ENCODE measurements around the gene CDC42EP2. TPM values are rescaled to one million over a fixed set of nuclear protein-coding genes. Genes with fewer than 3 reads are reported as not detected.

Gene CDC42EP2
- total RNA-seq, 1 experiment from 2014 or later = 8.1 TPM

DNA sequence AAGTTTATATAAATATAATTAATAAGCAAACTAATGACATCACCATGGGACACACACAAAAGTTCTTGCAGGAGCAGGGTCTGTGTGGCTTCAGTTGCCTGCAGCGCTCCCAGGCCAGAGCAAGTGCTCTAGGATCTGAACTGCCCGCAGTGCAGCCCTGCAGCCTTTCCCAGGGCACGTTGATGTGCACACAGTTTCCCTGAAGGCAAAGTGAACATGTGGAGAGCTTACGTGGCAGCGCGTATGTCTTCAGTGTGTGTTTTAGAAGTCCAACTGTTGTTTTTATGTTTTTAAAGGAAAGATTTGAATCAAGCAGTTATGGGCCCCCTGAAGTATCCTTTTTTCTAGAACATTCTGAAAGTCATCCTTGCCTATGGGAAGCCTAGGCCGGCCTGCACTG lies 38.7 kb downstream of the CDC42EP2 start:
- BruUV-seq (replicated peaks) = no TSS peak
- H3K36me3 ChIP-seq (ENCODE audit: control insufficient read depth, insufficient read depth, low read length) = peaks cover 10% of the 10 kb centered on the region
- DNase-seq (ENCODE audit: low read depth, low spot score) (no peak), ATAC-seq (no peak)
- peak overlapping the region; percentile 26; the same call in 1 of the 2 replicates for H3K27ac ChIP-seq (ENCODE audit: low read length)
- H3K4me3 ChIP-seq (ENCODE audit: low read depth in 2 of 2, low read length in 2 of 2) = no peak overlapping the region
- ChIA-PET POLR2A (no interaction called here), CTCF (interaction anchor here (0.6 to 0.8 kb wide), 4 partner anchors 10 to 79 kb away, joined by 3 to 8 read pairs (median 4); partner anchors contain the start of gene DPF2)
- TF ChIP-seq, protein P1, sequence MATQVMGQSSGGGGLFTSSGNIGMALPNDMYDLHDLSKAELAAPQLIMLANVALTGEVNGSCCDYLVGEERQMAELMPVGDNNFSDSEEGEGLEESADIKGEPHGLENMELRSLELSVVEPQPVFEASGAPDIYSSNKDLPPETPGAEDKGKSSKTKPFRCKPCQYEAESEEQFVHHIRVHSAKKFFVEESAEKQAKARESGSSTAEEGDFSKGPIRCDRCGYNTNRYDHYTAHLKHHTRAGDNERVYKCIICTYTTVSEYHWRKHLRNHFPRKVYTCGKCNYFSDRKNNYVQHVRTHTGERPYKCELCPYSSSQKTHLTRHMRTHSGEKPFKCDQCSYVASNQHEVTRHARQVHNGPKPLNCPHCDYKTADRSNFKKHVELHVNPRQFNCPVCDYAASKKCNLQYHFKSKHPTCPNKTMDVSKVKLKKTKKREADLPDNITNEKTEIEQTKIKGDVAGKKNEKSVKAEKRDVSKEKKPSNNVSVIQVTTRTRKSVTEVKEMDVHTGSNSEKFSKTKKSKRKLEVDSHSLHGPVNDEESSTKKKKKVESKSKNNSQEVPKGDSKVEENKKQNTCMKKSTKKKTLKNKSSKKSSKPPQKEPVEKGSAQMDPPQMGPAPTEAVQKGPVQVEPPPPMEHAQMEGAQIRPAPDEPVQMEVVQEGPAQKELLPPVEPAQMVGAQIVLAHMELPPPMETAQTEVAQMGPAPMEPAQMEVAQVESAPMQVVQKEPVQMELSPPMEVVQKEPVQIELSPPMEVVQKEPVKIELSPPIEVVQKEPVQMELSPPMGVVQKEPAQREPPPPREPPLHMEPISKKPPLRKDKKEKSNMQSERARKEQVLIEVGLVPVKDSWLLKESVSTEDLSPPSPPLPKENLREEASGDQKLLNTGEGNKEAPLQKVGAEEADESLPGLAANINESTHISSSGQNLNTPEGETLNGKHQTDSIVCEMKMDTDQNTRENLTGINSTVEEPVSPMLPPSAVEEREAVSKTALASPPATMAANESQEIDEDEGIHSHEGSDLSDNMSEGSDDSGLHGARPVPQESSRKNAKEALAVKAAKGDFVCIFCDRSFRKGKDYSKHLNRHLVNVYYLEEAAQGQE (IDR thresholded peaks at IDR 0.05; ENCODE audit: insufficient read depth in 1 of 2, low read depth in 2 of 2, low read length in 1 of 2) = no peak
- TF ChIP-seq SIN3A (IDR thresholded peaks at IDR 0.05; ENCODE audit: borderline replicate concordance, insufficient read depth, low read depth, low read length) (no peak), POLR2AphosphoS5 (IDR thresholded peaks at IDR 0.05; ENCODE audit: low read depth, low read length) (no peak), TCF7L2 (IDR thresholded peaks at IDR 0.05; ENCODE audit: low read depth, low read length) (no peak)
- TF ChIP-seq, protein P2, sequence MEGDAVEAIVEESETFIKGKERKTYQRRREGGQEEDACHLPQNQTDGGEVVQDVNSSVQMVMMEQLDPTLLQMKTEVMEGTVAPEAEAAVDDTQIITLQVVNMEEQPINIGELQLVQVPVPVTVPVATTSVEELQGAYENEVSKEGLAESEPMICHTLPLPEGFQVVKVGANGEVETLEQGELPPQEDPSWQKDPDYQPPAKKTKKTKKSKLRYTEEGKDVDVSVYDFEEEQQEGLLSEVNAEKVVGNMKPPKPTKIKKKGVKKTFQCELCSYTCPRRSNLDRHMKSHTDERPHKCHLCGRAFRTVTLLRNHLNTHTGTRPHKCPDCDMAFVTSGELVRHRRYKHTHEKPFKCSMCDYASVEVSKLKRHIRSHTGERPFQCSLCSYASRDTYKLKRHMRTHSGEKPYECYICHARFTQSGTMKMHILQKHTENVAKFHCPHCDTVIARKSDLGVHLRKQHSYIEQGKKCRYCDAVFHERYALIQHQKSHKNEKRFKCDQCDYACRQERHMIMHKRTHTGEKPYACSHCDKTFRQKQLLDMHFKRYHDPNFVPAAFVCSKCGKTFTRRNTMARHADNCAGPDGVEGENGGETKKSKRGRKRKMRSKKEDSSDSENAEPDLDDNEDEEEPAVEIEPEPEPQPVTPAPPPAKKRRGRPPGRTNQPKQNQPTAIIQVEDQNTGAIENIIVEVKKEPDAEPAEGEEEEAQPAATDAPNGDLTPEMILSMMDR (IDR thresholded peaks at IDR 0.05) = no peak
- peaks cover 5% of the 10 kb centered on the region; the same call in 1 of the 2 replicates for H3K4me1 ChIP-seq (ENCODE audit: control insufficient read depth, insufficient read depth, low read length)
- no peaks in the 10 kb centered on the region for H3K27me3 ChIP-seq (ENCODE audit: control insufficient read depth, insufficient read depth, low read length)
- intact Hi-C loops (cut with micrococcal nuclease; ENCODE audit: unreplicated experiment) = no loop called here
- in situ Hi-C loops (cut with HindIII; ENCODE audit: low pct_unique_long_range_greater_than_20kb, low sequenced_read_pairs) = no loop called here
- no peaks in the 10 kb centered on the region for H3K9me3 ChIP-seq (ENCODE audit: control insufficient read depth, insufficient read depth, low read depth, low read length)

DNA sequence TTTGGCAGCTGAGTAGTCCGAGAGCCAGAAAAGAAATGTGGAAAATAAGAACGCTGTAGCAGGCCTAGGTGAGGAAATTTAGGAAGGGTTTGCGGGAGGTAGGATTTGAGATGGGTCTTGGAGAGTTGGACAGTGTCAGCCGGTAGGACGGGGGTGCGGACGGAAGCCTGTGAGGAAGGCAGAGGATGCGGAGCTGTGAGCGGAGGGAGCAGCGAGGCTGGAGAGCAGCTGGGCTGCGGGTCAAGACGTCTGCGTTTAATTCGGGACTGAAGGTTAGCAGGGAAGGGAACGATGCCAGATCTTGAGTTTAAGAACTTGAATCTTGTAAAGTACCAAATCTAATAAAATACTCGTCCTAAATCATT lies 39.2 kb downstream of the CDC42EP2 start:
- no TSS peak for BruUV-seq (replicated peaks)
- intact Hi-C loops (cut with micrococcal nuclease; ENCODE audit: unreplicated experiment) (no loop called here), in situ Hi-C loops (cut with HindIII; ENCODE audit: low pct_unique_long_range_greater_than_20kb, low sequenced_read_pairs) (no loop called here)
- Histone ChIP-seq H3K9me3 (ENCODE audit: control insufficient read depth, insufficient read depth, low read depth, low read length) (no peaks in the 10 kb centered on the region), H3K27me3 (ENCODE audit: control insufficient read depth, insufficient read depth, low read length) (no peaks in the 10 kb centered on the region), H3K4me3 (ENCODE audit: low read depth in 2 of 2, low read length in 2 of 2) (peak overlapping the region; percentile 56 to 73), H3K4me1 (ENCODE audit: control insufficient read depth, insufficient read depth, low read length) (peaks cover 5% of the 10 kb centered on the region; the same call in 1 of the 2 replicates), H3K27ac (ENCODE audit: low read length) (peak overlapping the region; percentile 71), H3K36me3 (ENCODE audit: control insufficient read depth, insufficient read depth, low read length) (peaks cover 9% of the 10 kb centered on the region)
- POLR2A ChIA-PET = interaction anchor here (0.6 kb wide), 1 partner anchor 56 kb away, joined by 3 read pairs; no protein-coding TSS in a partner anchor
- DNase-seq (ENCODE audit: low read depth, low spot score) = no peak
- TF ChIP-seq SIN3A (IDR thresholded peaks at IDR 0.05; ENCODE audit: borderline replicate concordance, insufficient read depth, low read depth, low read length) = no peak
- TF ChIP-seq, protein P2 (IDR thresholded peaks at IDR 0.05) = no peak
- TF ChIP-seq, protein P1 (IDR thresholded peaks at IDR 0.05; ENCODE audit: insufficient read depth in 1 of 2, low read depth in 2 of 2, low read length in 1 of 2) = no peak
- no peak for TF ChIP-seq POLR2AphosphoS5 (IDR thresholded peaks at IDR 0.05; ENCODE audit: low read depth, low read length)
- no peak for TF ChIP-seq TCF7L2 (IDR thresholded peaks at IDR 0.05; ENCODE audit: low read depth, low read length)
- ATAC-seq = peak; percentile 10
- CTCF ChIA-PET = no interaction called here
